Activated CD4-positive, alpha-beta T cell treated with anti-CD3 and anti-CD28 coated beads, Interleukin-2, Interleukin-4, amounts not matched to agents 100 ng/mL and 50 ng/mL, durations not matched to agents 16 hours and 8 hours (primary cell): Measurements from ENCODE around the gene PSD4.
"Not testable (repeated sequence)": the region's sequence is repeated elsewhere in the genome, so short reads cannot be mapped to it uniquely, and the experiment has no call there.

ENCODE experiments used
- DNase-seq: peaks from one replicate; pipeline ENCODE4 v3.0.0-alpha.2; 2020; ENCODE audit warnings: low spot score

Gene PSD4

GRCh38 chr2:113223813-113224212 lies 50.0 kb downstream of the PSD4 start:
- DNase-seq: no peak

GRCh38 chr2:113224647-113225236 lies 51.0 kb downstream of the PSD4 start:
- DNase-seq: no peak

GRCh38 chr2:113225263-113226259 lies 51.8 kb downstream of the PSD4 start:
- no peak for DNase-seq

- no peak for DNase-seq
Measured at GRCh38 chr2:113226462-113226861, 52.7 kb downstream of the PSD4 start.

- no peak for DNase-seq
Measured at GRCh38 chr2:113227290-113227689, 53.5 kb downstream of the PSD4 start.

- peak; percentile 10 for DNase-seq
Measured at GRCh38 chr2:113227698-113228097, 53.9 kb downstream of the PSD4 start.

- DNase-seq: no peak
Measured at GRCh38 chr2:113228351-113228750, 54.6 kb downstream of the PSD4 start.

- no peak for DNase-seq
Measured at GRCh38 chr2:113228991-113229716, 55.4 kb downstream of the PSD4 start.

GRCh38 chr2:113229795-113230194 lies 56.0 kb downstream of the PSD4 start:
- DNase-seq: no peak

- no peak for DNase-seq
Measured at GRCh38 chr2:113230531-113230930, 56.8 kb downstream of the PSD4 start.

- no peak for DNase-seq
Measured at GRCh38 chr2:113231064-113231463, 57.3 kb downstream of the PSD4 start.

GRCh38 chr2:113232123-113232522 lies 58.4 kb downstream of the PSD4 start:
- DNase-seq: no peak

GRCh38 chr2:113232740-113233139 lies 59.0 kb downstream of the PSD4 start:
- no peak for DNase-seq

- DNase-seq: no peak
Measured at GRCh38 chr2:113233593-113234550, 60.1 kb downstream of the PSD4 start.

- no peak for DNase-seq
Measured at GRCh38 chr2:113234721-113235346, 61.1 kb downstream of the PSD4 start.

- DNase-seq: not testable (repeated sequence)
Measured at GRCh38 chr2:113235347-113236226, 61.8 kb downstream of the PSD4 start.

GRCh38 chr2:113236367-113237159 lies 62.8 kb downstream of the PSD4 start:
- no peak for DNase-seq

- no peak for DNase-seq
Measured at GRCh38 chr2:113237604-113238160, 63.9 kb downstream of the PSD4 start.
